Measurements from ENCODE around the gene CACNA1A. TPM values are rescaled to one million over a fixed set of nuclear protein-coding genes. Genes with fewer than 3 reads are reported as not detected.
"Not testable (repeated sequence)": the region's sequence is repeated elsewhere in the genome, so short reads cannot be mapped to it uniquely, and the experiment has no call there.

CACNA1A gene
- total RNA-seq, 1 experiment from 2014 or later, result not detected

- H3K9me3 Mint-ChIP-seq (ENCODE audit: unreplicated experiment), result no peaks in the 10 kb centered on the region
- BruUV-seq (replicated peaks), result no TSS peak
- intact Hi-C loops (cut with micrococcal nuclease), result loop anchor here (1.0 kb wide), 2 partner anchors 65 to 154 kb away; no protein-coding TSS in a partner anchor
- TF ChIP-seq CTCF (IDR thresholded peaks at IDR 0.05; ENCODE audit: unreplicated experiment), result peak; percentile 82
- no peak overlapping the region for H3K27ac Mint-ChIP-seq (ENCODE audit: low read depth, unreplicated experiment)
- CTCF ChIA-PET, result interaction anchor here (0.5 to 4.3 kb wide), 17 partner anchors 10 to 476 kb away, joined by 3 to 30 read pairs (median 3); no protein-coding TSS in a partner anchor
- H3K36me3 Mint-ChIP-seq (ENCODE audit: insufficient read depth, unreplicated experiment), result no peaks in the 10 kb centered on the region
- POLR2A ChIA-PET, result interaction anchor here (0.6 to 0.7 kb wide), 2 partner anchors 19 to 170 kb away, joined by 3 read pairs; no protein-coding TSS in a partner anchor
- no peak overlapping the region for H3K4me3 Mint-ChIP-seq (ENCODE audit: unreplicated experiment)
- peaks cover 11% of the 10 kb centered on the region for H3K27me3 Mint-ChIP-seq (ENCODE audit: insufficient read depth, unreplicated experiment)
- peak; percentile 72 for DNase-seq (ENCODE audit: unreplicated experiment)
- H3K4me1 Mint-ChIP-seq (ENCODE audit: insufficient read depth, unreplicated experiment), result no peaks in the 10 kb centered on the region
Observed at GRCh38 chr19:13430790-13431582, 75.3 kb downstream of the CACNA1A start.

GRCh38 chr19:13429563-13429962 lies 76.7 kb downstream of the CACNA1A start:
- no peaks in the 10 kb centered on the region for H3K9me3 Mint-ChIP-seq (ENCODE audit: unreplicated experiment)
- POLR2A ChIA-PET, result interaction anchor here (0.6 kb wide), 1 partner anchor 104 kb away, joined by 4 read pairs; no protein-coding TSS in a partner anchor
- intact Hi-C loops (cut with micrococcal nuclease), result no loop called here
- DNase-seq (ENCODE audit: unreplicated experiment), result no peak
- no peaks in the 10 kb centered on the region for H3K4me1 Mint-ChIP-seq (ENCODE audit: insufficient read depth, unreplicated experiment)
- peaks cover 11% of the 10 kb centered on the region for H3K27me3 Mint-ChIP-seq (ENCODE audit: insufficient read depth, unreplicated experiment)
- H3K4me3 Mint-ChIP-seq (ENCODE audit: unreplicated experiment), result no peak overlapping the region
- peaks cover 3% of the 10 kb centered on the region for H3K36me3 Mint-ChIP-seq (ENCODE audit: insufficient read depth, unreplicated experiment)
- no peak for TF ChIP-seq CTCF (IDR thresholded peaks at IDR 0.05; ENCODE audit: unreplicated experiment)
- CTCF ChIA-PET, result interaction anchor here (0.6 to 4.3 kb wide), 11 partner anchors 8 to 176 kb away, joined by 3 to 30 read pairs (median 4); no protein-coding TSS in a partner anchor
- BruUV-seq (replicated peaks), result no TSS peak
- H3K27ac Mint-ChIP-seq (ENCODE audit: low read depth, unreplicated experiment), result no peak overlapping the region

- Mint-ChIP-seq H3K9me3 (ENCODE audit: unreplicated experiment) (no peaks in the 10 kb centered on the region), H3K27ac (ENCODE audit: low read depth, unreplicated experiment) (no peak overlapping the region), H3K27me3 (ENCODE audit: insufficient read depth, unreplicated experiment) (peaks cover 11% of the 10 kb centered on the region), H3K36me3 (ENCODE audit: insufficient read depth, unreplicated experiment) (peaks cover 6% of the 10 kb centered on the region), H3K4me3 (ENCODE audit: unreplicated experiment) (no peak overlapping the region), H3K4me1 (ENCODE audit: insufficient read depth, unreplicated experiment) (no peaks in the 10 kb centered on the region)
- peak; percentile 42 for DNase-seq (ENCODE audit: unreplicated experiment)
- peak; percentile 33 for TF ChIP-seq CTCF (IDR thresholded peaks at IDR 0.05; ENCODE audit: unreplicated experiment)
- no TSS peak for BruUV-seq (replicated peaks)
- intact Hi-C loops (cut with micrococcal nuclease), result no loop called here
- POLR2A ChIA-PET, result no interaction called here
- CTCF ChIA-PET, result interaction anchor here (0.6 to 4.3 kb wide), 12 partner anchors 10 to 235 kb away, joined by 3 to 30 read pairs (median 4); no protein-coding TSS in a partner anchor
Observed at GRCh38 chr19:13428352-13428751, 77.9 kb downstream of the CACNA1A start.

GRCh38 chr19:13427273-13428051 lies 78.8 kb downstream of the CACNA1A start:
- ChIA-PET CTCF (interaction anchor here (0.6 to 1.8 kb wide), 7 partner anchors 11 to 234 kb away, joined by 3 to 6 read pairs (median 3); no protein-coding TSS in a partner anchor), POLR2A (interaction anchor here (0.6 kb wide), 1 partner anchor 14 kb away, joined by 3 read pairs; no protein-coding TSS in a partner anchor)
- H3K36me3 Mint-ChIP-seq (ENCODE audit: insufficient read depth, unreplicated experiment), result peaks cover 6% of the 10 kb centered on the region
- TF ChIP-seq CTCF (IDR thresholded peaks at IDR 0.05; ENCODE audit: unreplicated experiment), result no peak
- H3K9me3 Mint-ChIP-seq (ENCODE audit: unreplicated experiment), result no peaks in the 10 kb centered on the region
- BruUV-seq (replicated peaks), result no TSS peak
- peaks cover 11% of the 10 kb centered on the region for H3K27me3 Mint-ChIP-seq (ENCODE audit: insufficient read depth, unreplicated experiment)
- no peak overlapping the region for H3K4me3 Mint-ChIP-seq (ENCODE audit: unreplicated experiment)
- intact Hi-C loops (cut with micrococcal nuclease), result no loop called here
- no peak for DNase-seq (ENCODE audit: unreplicated experiment)
- H3K4me1 Mint-ChIP-seq (ENCODE audit: insufficient read depth, unreplicated experiment), result no peaks in the 10 kb centered on the region
- H3K27ac Mint-ChIP-seq (ENCODE audit: low read depth, unreplicated experiment), result no peak overlapping the region

GRCh38 chr19:13425875-13426274 lies 80.4 kb downstream of the CACNA1A start:
- CTCF ChIA-PET, result interaction anchor here (0.6 kb wide), 2 partner anchors 27 to 140 kb away, joined by 3 read pairs; no protein-coding TSS in a partner anchor
- H3K27ac Mint-ChIP-seq (ENCODE audit: low read depth, unreplicated experiment); H3K9me3 Mint-ChIP-seq (ENCODE audit: unreplicated experiment); BruUV-seq (replicated peaks); H3K4me3 Mint-ChIP-seq (ENCODE audit: unreplicated experiment); DNase-seq (ENCODE audit: unreplicated experiment); H3K36me3 Mint-ChIP-seq (ENCODE audit: insufficient read depth, unreplicated experiment); intact Hi-C loops (cut with micrococcal nuclease); H3K4me1 Mint-ChIP-seq (ENCODE audit: insufficient read depth, unreplicated experiment); POLR2A ChIA-PET: not testable (repeated sequence)
- peaks cover 11% of the 10 kb centered on the region for H3K27me3 Mint-ChIP-seq (ENCODE audit: insufficient read depth, unreplicated experiment)

Data from MCF 10A (cell line).